NCI-H2081 treated with DMSO at 0.1 percent for 48 hours (cell line): ENCODE data around the gene DOCK4.

Source experiments
- DNase-seq: peaks from one replicate; lab custom pipeline; 2025; lab: John Stamatoyannopoulos, UW

The DOCK4 gene

DNA sequence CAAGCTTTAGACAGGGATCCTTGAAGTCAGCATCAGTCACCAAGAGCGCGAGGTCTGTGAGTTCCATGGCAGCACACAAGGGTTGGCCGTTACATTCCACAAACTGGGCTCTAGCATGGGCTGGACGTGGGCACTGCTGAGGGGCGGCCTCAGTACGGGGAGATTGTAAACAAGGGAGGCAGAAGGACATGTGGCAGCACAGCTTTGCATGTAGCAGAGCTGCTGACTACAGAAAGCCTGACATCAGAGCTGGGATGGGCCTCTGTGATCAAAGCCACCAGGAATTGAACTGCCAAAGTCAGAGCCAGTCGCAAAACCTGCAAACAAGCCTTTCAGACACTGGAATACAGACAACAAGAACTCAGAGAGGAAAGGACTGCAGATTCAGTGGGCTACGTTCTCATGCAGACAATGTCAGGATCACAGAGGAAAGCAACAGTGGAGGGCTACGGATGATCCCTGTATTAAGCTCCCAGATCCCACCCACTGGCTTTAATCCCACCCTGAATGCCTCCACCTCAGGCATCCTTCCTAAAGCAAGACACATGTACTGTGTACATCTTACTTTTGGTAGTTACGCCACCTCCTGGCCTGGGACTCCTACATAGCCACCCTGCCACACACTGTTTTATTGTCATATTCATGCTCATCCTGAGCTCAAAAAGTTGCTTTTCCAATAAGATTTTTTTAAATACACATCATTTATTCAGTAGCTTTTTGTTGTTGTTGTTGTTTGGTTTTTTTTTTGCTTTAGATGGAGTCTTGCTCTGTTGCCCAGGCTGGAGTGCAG lies 352.8 kb downstream of the DOCK4 start:
- DNase-seq = no peak

DNA sequence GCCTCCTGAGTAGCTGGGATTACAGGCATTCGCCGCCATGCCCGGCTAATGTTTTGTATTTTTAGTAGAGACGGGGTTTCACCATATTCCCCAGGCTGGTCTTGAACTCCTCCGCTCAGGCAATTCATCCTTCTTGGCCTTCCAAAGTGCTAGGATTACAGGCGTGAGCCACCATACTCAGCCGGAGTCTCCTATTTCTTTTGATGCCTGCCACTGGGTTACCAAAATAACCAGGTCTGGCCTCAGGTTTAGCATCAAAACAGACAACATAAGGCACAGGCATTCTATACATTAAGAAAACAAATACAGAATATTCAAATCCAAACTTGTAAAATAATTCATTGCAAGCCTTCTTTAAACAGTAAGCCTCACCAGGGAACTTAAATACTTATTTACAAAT lies 354.1 kb downstream of the DOCK4 start:
- DNase-seq = no peak

DNA sequence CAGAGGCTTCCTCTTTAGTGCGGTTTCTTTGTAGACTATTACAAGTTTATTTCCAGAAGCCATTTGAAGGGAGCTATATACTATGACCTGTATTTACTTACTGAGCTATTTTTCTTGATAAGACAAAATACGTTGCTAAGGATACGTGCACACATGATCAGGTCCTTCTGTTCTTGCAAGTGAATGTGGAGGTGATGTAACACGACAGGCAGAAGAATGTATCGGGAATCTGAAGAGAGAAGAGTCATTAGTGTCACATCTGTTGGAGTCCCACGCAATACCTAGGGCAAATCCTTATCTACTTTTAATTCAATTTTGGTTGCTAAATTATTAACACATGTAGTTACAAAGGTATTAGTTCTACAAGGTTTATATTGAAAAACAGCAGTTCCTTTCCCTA lies 359.3 kb downstream of the DOCK4 start:
- no peak for DNase-seq

GRCh38 chr7:111845853-111846252 lies 360.3 kb downstream of the DOCK4 start:
- DNase-seq = no peak

DNA sequence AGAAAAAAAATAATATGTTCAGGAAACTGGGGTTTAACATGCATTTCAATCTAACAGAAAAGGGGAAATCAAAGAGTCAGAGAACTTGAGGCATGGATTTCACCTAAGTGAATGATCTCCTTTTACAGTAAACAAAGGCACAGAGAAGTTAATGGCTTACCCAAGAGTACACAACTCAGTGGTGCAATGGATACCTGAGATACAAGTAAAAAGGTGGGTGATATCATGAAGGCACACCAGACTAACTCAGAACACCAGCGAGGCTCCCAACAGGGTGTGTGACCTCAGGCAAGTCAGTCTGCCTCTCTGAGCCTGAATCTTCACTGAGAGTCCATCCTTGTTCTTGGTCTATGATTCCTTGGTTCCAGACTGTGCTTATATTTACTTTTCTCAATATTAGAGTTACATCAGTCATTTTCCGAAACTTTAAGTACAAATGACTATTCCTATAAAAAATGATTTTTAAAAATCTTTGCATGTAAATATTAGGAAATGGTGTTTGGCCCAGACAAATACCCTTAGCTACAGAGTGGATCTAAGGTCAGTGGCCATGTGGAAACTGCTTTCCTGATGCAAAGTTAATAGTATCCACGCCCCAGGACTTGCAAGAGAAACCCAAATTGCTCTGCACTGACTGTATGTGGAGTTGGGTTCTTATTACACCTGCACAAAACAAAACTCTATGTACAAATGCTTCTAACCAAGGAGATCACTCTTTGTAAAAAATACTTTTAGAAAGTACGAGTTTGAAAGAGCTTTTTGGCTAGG lies 361.1 kb downstream of the DOCK4 start:
- no peak for DNase-seq

- DNase-seq = no peak
Observed at GRCh38 chr7:111842491-111842890, 363.7 kb downstream of the DOCK4 start.

- DNase-seq = no peak
Observed at GRCh38 chr7:111841596-111842205, 364.5 kb downstream of the DOCK4 start.

DNA sequence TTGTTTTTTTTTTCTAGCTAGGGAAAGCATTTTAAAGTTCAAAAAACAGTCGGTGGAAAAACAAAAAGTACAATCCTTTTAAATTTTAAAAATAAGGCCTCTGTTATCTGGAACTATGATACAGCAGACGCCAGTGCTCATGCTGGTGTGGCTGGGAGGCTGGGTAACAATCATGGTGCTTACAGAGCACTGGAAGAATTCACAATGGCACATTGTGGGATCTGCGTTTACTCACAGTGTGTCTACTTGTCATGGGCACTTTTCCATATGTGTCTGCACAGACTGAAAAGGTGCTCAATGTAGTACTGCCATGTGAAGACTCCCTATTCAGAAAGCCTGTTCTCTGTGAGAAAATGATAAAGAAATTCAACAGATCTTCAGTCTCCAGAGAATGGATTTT lies 365.7 kb downstream of the DOCK4 start:
- no peak for DNase-seq

- DNase-seq = no peak
Observed at GRCh38 chr7:111839261-111839660, 366.9 kb downstream of the DOCK4 start.

GRCh38 chr7:111836592-111836991 lies 369.6 kb downstream of the DOCK4 start:
- no peak for DNase-seq

GRCh38 chr7:111835066-111835465 lies 371.1 kb downstream of the DOCK4 start:
- no peak for DNase-seq

GRCh38 chr7:111834367-111834766 lies 371.8 kb downstream of the DOCK4 start:
- no peak for DNase-seq

- no peak for DNase-seq
Observed at GRCh38 chr7:111833466-111833865, 372.7 kb downstream of the DOCK4 start.

DNA sequence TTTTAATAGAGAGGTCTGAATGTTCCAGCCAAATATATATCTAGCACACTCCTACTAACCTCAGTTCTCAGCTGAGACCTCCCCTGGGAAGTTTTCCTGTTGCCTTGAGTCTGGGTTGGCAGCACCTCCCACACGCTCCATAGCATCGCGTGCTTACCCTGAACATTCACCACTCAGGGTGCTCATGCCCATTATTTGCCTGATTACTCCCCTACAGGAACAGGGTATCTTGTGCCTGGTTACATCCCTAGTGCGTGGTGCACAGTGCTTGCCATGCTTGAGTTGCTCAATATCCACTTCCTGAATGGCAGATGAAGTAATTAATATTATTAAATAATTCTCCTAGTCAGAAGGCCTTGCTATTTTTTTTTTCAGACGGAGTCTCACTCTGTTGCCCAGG lies 374.0 kb downstream of the DOCK4 start:
- no peak for DNase-seq

DNA sequence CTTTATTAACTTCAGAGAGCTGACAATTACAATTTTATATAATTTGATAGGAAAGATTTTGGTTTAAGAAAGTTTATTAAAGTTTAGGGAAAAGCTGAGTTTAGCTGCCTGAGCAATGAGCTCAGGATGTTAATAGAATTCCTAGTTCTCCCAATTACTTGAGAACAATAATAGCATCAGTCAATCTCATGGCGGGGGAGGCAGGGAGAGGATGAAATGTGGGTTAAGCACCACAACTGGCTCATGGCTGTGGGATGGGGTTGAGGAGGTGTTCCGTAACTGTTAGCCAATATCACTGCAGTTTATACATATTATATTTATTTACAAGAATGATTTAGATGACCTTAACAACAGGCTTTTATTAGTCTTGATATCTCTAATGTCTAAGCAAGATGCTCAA lies 377.0 kb downstream of the DOCK4 start:
- DNase-seq = no peak

- no peak for DNase-seq
Observed at GRCh38 chr7:111827863-111828504, 378.2 kb downstream of the DOCK4 start.

DNA sequence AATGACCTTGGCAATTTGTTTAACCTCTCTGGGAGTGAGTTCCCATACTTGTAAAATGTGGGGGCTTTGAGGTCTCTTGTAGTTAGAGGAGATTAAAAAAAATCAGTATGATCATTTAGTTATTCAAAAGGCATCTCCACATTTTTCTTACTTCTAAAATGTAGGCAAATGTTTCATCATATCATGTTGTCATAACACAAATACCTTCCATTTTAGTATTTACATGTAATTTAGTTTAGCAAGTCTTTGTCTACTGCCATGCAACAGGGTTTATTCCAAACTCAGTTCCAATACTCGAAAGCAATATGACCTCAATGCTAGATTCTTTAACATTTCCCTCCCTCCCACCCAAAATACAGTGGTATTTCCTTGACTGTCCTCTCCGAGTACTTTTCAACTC lies 381.2 kb downstream of the DOCK4 start:
- no peak for DNase-seq

GRCh38 chr7:111823826-111824225 lies 382.4 kb downstream of the DOCK4 start:
- DNase-seq = no peak

DNA sequence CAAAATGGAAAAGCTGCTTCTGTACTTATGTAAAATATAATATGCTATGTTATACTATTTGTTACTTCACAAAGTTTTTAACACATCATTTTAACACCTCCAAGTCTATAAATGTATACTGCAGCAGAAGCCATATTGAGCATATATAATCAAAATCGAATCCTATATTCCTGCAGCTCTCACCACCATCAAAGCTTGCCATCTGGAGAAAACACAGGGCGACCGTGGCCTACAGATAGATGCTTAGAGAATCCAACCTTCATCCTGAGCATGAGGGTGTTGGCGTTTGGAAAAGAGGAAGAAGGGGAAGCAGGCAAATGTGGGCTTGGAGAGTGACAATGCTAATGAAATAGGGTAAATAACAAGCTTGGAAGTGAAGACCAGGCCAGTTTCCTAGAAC lies 385.2 kb downstream of the DOCK4 start:
- no peak for DNase-seq

DNA sequence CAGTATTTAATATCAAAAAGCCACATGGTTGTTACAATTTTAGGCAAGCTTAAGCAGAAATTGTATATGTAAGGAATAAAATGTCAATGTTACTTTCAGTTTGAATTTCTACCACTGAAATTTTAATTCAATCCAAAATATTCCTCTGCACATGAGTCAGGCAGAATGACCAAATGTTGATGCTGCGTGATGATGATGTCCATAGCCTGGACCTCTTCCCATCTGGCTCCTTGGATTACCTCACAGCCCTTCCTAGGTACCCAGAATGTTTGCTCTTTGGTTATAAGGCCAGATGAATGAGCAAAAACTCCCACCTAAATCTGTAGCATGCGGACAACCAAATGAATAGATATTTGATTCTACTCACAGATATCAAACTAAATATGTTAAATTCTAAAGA lies 385.6 kb downstream of the DOCK4 start:
- no peak for DNase-seq

GRCh38 chr7:111820121-111820520 lies 386.1 kb downstream of the DOCK4 start:
- no peak for DNase-seq

GRCh38 chr7:111815354-111815753 lies 390.8 kb downstream of the DOCK4 start:
- DNase-seq = no peak

- DNase-seq = no peak
Observed at GRCh38 chr7:111813306-111813705, 392.9 kb downstream of the DOCK4 start.
